Gastrocnemius medialis (tissue), 4 donors: Measurements from ENCODE around the gene HIF1A. TPM values are rescaled to one million over a fixed set of nuclear protein-coding genes. Genes with fewer than 3 reads are reported as not detected.

Experiments used
- ATAC-seq, 2 donors: fragments of 150-250 bp; one replicate each; pipeline ENCODE4 v1.9.1; 2016
- DNase-seq, 2 donors: peaks; one replicate each; pipeline ENCODE4 v3.0.0-alpha.2; 2019
- H3K27ac ChIP-seq, 4 donors: fragments of 200-600 bp; sonication (generic); 1 replicate in 1 of 4; 2 replicates in 3 of 4; pipeline ENCODE4 v1.5.1; 2016 to 2018; ENCODE audit warnings: mild to moderate bottlenecking in 2 of 4, moderate library complexity in 1 of 4
- H3K27me3 ChIP-seq, 3 donors: fragments of 200-600 bp; sonication (generic) in 2 of 3; 1 replicate in 1 of 3; 2 replicates in 2 of 3; pipeline versions ENCODE4 v1.5.1 to v1.6.0; 2016 to 2019; ENCODE audit warnings: mild to moderate bottlenecking in 1 of 3, moderate library complexity in 1 of 3
- H3K36me3 ChIP-seq, 2 donors: fragments of 200-600 bp; sonication (generic) in 1 of 2; one replicate each; pipeline ENCODE4 v1.5.1; 2017 to 2018
- H3K4me1 ChIP-seq, 2 donors: fragments of 200-600 bp; sonication (generic) in 1 of 2; one replicate each; pipeline ENCODE4 v1.5.1; 2016 to 2017; ENCODE audit warnings: mild to moderate bottlenecking in 2 of 2
- H3K4me3 ChIP-seq, 4 donors: fragments of 200-600 bp; sonication (generic) in 3 of 4; 1 replicate in 1 of 4; 2 replicates in 3 of 4; pipeline ENCODE4 v1.5.1; 2016 to 2019; ENCODE audit warnings: mild to moderate bottlenecking in 2 of 4
- H3K9me3 ChIP-seq, 3 donors: fragments of 200-600 bp; sonication (generic) in 2 of 3; 1 replicate in 1 of 3; 2 replicates in 2 of 3; pipeline ENCODE4 v1.5.1; 2016 to 2019
- CTCF ChIP-seq, 5 experiments: fragments of 450-650 bp in 3 of 5; fragments of 200-600 bp in 2 of 5; sonication (generic) in 2 of 5; IDR thresholded peaks in 4 of 5; conservative IDR thresholded peaks in 1 of 5; 1 replicate in 4 of 5; 2 replicates in 1 of 5; pipeline ENCODE4 v1.5.1; 2016 to 2019; ENCODE audit warnings: antibody characterized with exemption in 5 of 5, mild to moderate bottlenecking in 3 of 5, moderate library complexity in 3 of 5
- POLR2A ChIP-seq, 2 donors: fragments of 450-650 bp; IDR thresholded peaks; one replicate each; pipeline ENCODE4 v1.6.1; 2017; ENCODE audit warnings: antibody characterized with exemption in 2 of 2, mild to moderate bottlenecking in 2 of 2, moderate library complexity in 2 of 2
- in situ Hi-C, 4 donors: fragments of 200-750 bp; cut with MboI; loops; one replicate each; pipeline versions ENCODE4 v1.15.0 to v1.8.0; 2017; ENCODE audit warnings: low sequenced_read_pairs in 4 of 4
- intact Hi-C: fragments of 100-400 bp; cut with DNase I; formaldehyde crosslinking; loops from one replicate; pipeline ENCODE4 v1.15.1; 2023; ENCODE audit warnings: low total_unique reads
- total RNA-seq, 4 donors: library from RNA; depleted of rRNA; stranded (reverse); fragments of >200 nt; gene quantifications; one replicate each; pipeline versions ENCODE4 v1.1.0 to v1.2.3, GENCODE V29; 2016

HIF1A gene
- total RNA-seq, 4 donors from 2014 or later = 18.2 to 30.7 (median 23.6) TPM

DNA sequence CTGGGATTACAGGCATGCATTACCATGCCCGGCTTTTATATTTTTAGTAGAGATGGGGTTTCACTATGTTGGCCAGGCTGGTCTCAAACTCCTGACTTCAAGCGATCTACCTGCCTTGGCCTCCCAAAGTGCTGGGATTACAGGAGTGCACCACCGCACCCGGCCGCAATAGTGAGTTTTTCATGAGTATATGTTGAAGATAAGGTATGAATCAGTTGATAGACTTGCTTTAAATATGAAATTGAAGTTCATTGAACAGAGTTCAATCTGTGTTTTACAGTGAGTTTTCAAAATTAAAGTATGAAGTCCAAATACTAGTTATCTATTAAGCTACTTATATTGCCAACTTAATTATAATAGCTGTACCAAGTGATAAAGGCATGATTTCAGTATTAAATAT lies 102.0 kb downstream of the HIF1A start:
- Histone ChIP-seq H3K27ac (no peak overlapping the region), H3K9me3 (no peaks in the 10 kb centered on the region), H3K4me1 (no peaks in the 10 kb centered on the region), H3K27me3 (no peaks in the 10 kb centered on the region), H3K36me3 (peaks cover 0 to 4% of the 10 kb centered on the region in 2 donors), H3K4me3 (no peak overlapping the region)
- TF ChIP-seq CTCF (IDR thresholded peaks at IDR 0.05 in 4 of 5, conservative IDR thresholded peaks at IDR 0.05 in 1 of 5) = no peak
- no peak for TF ChIP-seq POLR2A (IDR thresholded peaks at IDR 0.05)
- no peak for DNase-seq
- no peak for ATAC-seq
- in situ Hi-C loops = no loop called here
- intact Hi-C loops = no loop called here

Other genes starting within 250 kb of the HIF1A start
- gene SNAPC1, start 66.9 kb downstream of the HIF1A start, total RNA-seq = 1 to 10 TPM; 2.0 to 3.7 (median 3.0) TPM
- gene SYT16, start 117.2 kb downstream of the HIF1A start, total RNA-seq = not detected